Pancreas (tissue), 10 donors: ENCODE measurements around the gene LRTM1. TPM values are rescaled to one million over a fixed set of nuclear protein-coding genes. Genes with fewer than 3 reads are reported as not detected.

Experiments
- ATAC-seq, 4 donors: fragments of 200-7000 bp; cut with Tn5 transposase; one replicate each; pipeline versions ENCODE4 v1.8.0 to v1.9.1; 2020; ENCODE audit warnings: mild to moderate bottlenecking in 4 of 4, moderate library complexity in 4 of 4
- DNase-seq, 6 donors: peaks; one replicate each; pipeline ENCODE4 v3.0.0-alpha.2; 2020
- FAIRE-seq: peaks from 2 replicates; lab custom pipeline; 2012; peaks lifted over from hg19 to GRCh38; lab: Jason Lieb, UNC
- H3K27ac ChIP-seq, 4 donors: fragments of 200-600 bp; sonication (generic); 1 replicate in 3 of 4; 2 replicates in 1 of 4; pipeline versions ENCODE4 v1.5.0 to v1.8.0; 2020
- H3K27me3 ChIP-seq, 4 donors: fragments of 200-600 bp; one replicate each; pipeline ENCODE4 v1.8.0; 2021
- H3K36me3 ChIP-seq, 3 donors: fragments of 200-600 bp; sonication (generic) in 1 of 3; one replicate each; pipeline versions ENCODE4 v1.5.0 to v1.8.0; 2020 to 2021
- H3K4me1 ChIP-seq, 3 donors: fragments of 200-600 bp; one replicate each; pipeline ENCODE4 v1.8.0; 2021
- H3K4me3 ChIP-seq, 4 donors: fragments of 200-600 bp; sonication (generic) in 2 of 4; one replicate each; pipeline versions ENCODE4 v1.5.0 to v1.8.0; 2020 to 2021
- H3K9me3 ChIP-seq, 4 donors: fragments of 200-600 bp; one replicate each; pipeline ENCODE4 v1.8.0; 2021
- CTCF ChIP-seq, 4 donors: fragments of 200-600 bp; sonication (generic) in 3 of 4; IDR thresholded peaks; one replicate each; pipeline versions ENCODE4 v1.5.0 to v1.8.0; 2021; ENCODE audit warnings: antibody characterized with exemption in 4 of 4
- WGBS, 2 donors: extraction: QIAGEN DNeasy Blood & Tissue Kit; methylation state at CpG; one replicate each; pipeline ENCODE4 v1.1.7; 2013; 5-methylcytosine and 5-hydroxymethylcytosine counted together
- intact Hi-C, 3 donors: fragments of 100-400 bp; cut with DNase I; formaldehyde crosslinking; loops; one replicate each; pipeline versions ENCODE4 v1.11.1 to v1.14.2; 2022
- polyA plus RNA-seq, 2 donors: library from polyadenylated mRNA; stranded (reverse); fragments of 200-250 nt; gene quantifications; one replicate each; pipeline ENCODE4 v1.2.3, GENCODE V29; 2013
- total RNA-seq, 6 donors: library from RNA; stranded (reverse); fragmentation: NEBNext Ultra II Directional in 4 of 6; extraction: Animal tissue kit (Norgen Biotek cat#: 25700) in 4 of 6; gene quantifications; one replicate each; pipeline versions ENCODE4 v1.2.1 to v1.2.4, GENCODE V29; 2021 to 2023
- donor health status: healthy with polysubstance abuse.
- donor health status: DM: no; HTN: no; CAD: no; lungs with moderate emphysema.
- donor health status: DM: no; HTN: no; CAD: no.
- donor health status: control.
- donor health status: control.
- donor health status: Bipolar disorder and iron deficiency.
- donor health status: DM: yes; HTN: yes; CAD: no.
- donor health status: DM: no; HTN: no; CAD: no.
- donor health status: DM: no; HTN: no; CAD: no.
- donor health status: DM: yes; HTN: yes; CAD: no.

LRTM1 gene
- total and polyA plus RNA-seq, 8 donors = not detected

- H3K27me3 ChIP-seq = no peaks in the 10 kb centered on the region
- no peak for TF ChIP-seq CTCF (IDR thresholded peaks at IDR 0.05)
- FAIRE-seq (no peak), ATAC-seq (no peak), DNase-seq (no peak)
- intact Hi-C loops = no loop called here
- no peaks in the 10 kb centered on the region for H3K9me3 ChIP-seq
- H3K36me3 ChIP-seq = no peaks in the 10 kb centered on the region
- H3K27ac ChIP-seq = no peak overlapping the region
- WGBS, 2 donors = 52 to 61% methylated on average over 4 of the region's 4 CpGs
- no peaks in the 10 kb centered on the region for H3K4me1 ChIP-seq
- H3K4me3 ChIP-seq = no peak overlapping the region
These were observed 35.8 kb upstream of the LRTM1 start for GRCh38 chr3:54963641-54964040.

DNA sequence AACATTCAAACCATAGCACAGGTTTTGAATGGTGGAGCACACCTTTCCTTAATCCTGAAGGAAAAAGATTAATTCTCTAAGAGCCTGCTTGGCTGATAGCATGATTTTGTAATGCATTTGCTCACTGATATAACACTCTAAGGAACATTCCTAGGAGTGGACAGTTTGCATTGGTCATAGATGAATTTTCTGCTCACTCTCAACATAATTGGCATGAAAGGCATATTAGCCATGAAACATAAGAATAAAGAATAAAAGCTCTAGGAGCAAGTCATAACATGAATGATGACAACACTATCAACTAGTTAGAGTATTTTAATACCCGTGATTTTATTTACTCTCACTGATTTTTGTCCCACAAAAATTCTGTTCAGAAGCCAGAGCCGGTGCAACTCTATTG is 34.3 kb upstream of the LRTM1 start:
- Histone ChIP-seq H3K9me3 (no peaks in the 10 kb centered on the region), H3K4me3 (no peak overlapping the region), H3K4me1 (no peaks in the 10 kb centered on the region), H3K36me3 (no peaks in the 10 kb centered on the region), H3K27ac (no peak overlapping the region), H3K27me3 (no peaks in the 10 kb centered on the region)
- FAIRE-seq (no peak), ATAC-seq (no peak), DNase-seq (no peak)
- TF ChIP-seq CTCF (IDR thresholded peaks at IDR 0.05) = no peak
- intact Hi-C loops = no loop called here
- WGBS, 2 donors = 58 to 60% methylated on average over 2 of the region's 2 CpGs

DNA sequence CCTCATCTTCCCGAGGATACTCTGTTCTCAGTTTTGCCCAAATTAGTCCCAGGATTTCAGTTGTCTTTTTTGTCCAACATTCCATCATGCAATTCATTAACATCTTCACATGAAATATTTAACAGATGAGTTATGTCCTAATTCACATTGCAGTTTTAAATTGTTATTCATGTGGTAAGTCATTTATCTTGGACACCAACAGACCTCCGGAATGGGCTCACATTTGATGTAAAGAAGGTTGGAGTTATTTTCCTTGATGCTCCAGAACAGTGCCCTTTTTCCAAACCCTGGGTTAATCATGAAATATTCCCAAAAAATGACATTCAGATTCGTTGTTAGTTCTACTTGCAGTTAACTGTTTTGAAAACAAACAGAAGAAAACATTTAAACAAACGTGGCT is 32.8 kb upstream of the LRTM1 start:
- 45 to 46% methylated on average over 4 of the region's 4 CpGs for WGBS, 2 donors

DNA sequence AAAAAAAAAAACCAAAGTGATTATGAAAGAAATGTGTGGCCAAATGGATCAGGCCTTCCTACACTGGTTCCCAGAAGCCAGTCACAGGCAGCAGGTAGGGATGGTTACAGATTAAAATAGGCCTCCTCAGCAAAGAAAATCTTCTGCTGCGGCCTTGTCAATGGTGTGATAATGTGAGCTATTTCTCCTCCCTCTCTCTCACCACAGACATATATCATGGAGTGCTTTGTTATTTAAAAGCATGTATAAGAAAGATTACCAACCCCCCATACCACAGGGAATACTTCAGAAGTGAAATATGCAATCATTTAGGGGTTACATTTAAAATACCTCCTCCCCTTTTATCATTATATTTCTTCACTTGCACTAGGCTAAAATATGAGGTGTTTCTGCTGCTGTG is 32.2 kb upstream of the LRTM1 start:
- no peak for TF ChIP-seq CTCF (IDR thresholded peaks at IDR 0.05)
- H3K27me3 ChIP-seq = no peaks in the 10 kb centered on the region
- intact Hi-C loops = no loop called here
- no peak for DNase-seq
- H3K27ac ChIP-seq = no peak overlapping the region
- 93 to 100% methylated on average over 1 of the region's 1 CpG for WGBS, 2 donors
- no peaks in the 10 kb centered on the region for H3K9me3 ChIP-seq
- no peak for ATAC-seq
- no peaks in the 10 kb centered on the region for H3K4me1 ChIP-seq
- H3K36me3 ChIP-seq = no peaks in the 10 kb centered on the region
- H3K4me3 ChIP-seq = no peak overlapping the region
- no peak for FAIRE-seq

More for the DNA sequence above, 32.8 kb upstream of the LRTM1 start:
- H3K4me1 ChIP-seq = no peaks in the 10 kb centered on the region
- ATAC-seq = no peak
- no peaks in the 10 kb centered on the region for H3K27me3 ChIP-seq
- no peak for TF ChIP-seq CTCF (IDR thresholded peaks at IDR 0.05)
- DNase-seq = no peak
- H3K36me3 ChIP-seq = no peaks in the 10 kb centered on the region
- no peak overlapping the region for H3K4me3 ChIP-seq
- intact Hi-C loops = no loop called here
- H3K9me3 ChIP-seq = no peaks in the 10 kb centered on the region
- H3K27ac ChIP-seq = no peak overlapping the region
- FAIRE-seq = no peak

- Histone ChIP-seq H3K36me3 (no peaks in the 10 kb centered on the region), H3K4me3 (no peak overlapping the region), H3K27me3 (no peaks in the 10 kb centered on the region), H3K27ac (no peak overlapping the region), H3K4me1 (no peaks in the 10 kb centered on the region), H3K9me3 (no peaks in the 10 kb centered on the region)
- intact Hi-C loops = no loop called here
- 84 to 87% methylated on average over 4 of the region's 4 CpGs for WGBS, 2 donors
- no peak for ATAC-seq
- TF ChIP-seq CTCF (IDR thresholded peaks at IDR 0.05) = no peak
- no peak for DNase-seq
- no peak for FAIRE-seq
These were observed 29.9 kb upstream of the LRTM1 start for GRCh38 chr3:54957711-54958110.
